ENCODE measurements around the gene CCL24.
"Not testable (repeated sequence)": the region's sequence is repeated elsewhere in the genome, so short reads cannot be mapped to it uniquely, and the experiment has no call there.

Gene CCL24

DNA sequence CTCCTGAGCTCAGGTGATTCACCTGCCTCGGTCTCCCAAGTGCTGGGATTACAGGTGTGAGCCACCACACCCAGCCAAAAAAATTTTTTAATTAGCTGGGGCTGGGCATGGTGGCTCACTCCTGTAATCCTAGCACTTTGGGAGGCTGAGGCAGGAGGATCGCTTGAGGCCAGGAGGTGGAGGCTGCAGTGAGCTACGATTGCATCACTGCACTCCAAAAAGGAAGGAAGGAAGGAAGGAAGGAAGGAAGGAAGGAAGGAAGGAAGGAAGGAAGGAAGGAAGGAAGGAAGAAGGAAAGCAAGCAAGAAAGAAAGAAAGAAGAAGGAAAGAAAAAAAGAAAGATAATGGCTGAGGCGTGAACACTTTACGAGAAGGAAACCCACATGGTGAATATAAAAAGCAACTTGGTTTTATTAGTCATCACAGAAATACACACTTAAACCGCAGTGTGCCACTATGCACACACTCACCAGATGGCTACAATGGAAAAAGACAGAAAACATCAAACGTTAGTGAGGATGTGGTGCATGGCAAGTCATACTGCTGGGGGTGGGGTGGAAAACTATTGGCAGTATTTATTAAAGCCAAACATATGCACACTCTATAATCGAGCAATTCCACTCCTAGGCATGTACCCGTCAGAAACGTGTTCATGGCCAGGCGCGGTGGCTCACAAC lies 37.2 kb downstream of the CCL24 start:
- TF ChIP-seq ZNF274 (IDR thresholded peaks at IDR 0.05; ENCODE audit: low read depth, low read length) = no peak

DNA sequence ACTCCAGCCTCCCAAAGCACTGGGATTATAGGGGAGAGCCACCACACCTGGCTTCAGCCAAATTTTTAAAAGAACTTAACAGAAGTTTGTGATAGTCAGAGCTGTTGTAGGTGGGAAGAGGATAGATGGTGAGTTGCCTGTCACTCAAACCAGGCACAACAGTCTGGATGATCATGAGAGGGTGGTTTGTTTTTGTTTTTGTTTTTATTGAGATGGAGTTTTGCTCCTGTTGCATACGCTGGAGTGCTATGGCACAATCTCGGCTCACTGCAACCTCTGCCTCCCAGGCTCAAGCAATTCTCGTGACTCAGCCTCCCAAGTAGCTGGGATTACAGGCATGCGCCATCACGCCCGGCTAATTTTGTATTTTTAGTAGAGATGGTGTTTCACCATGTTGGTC lies 39.6 kb downstream of the CCL24 start:
- H3K4me3 ChIP-seq (ENCODE audit: low read length) = not testable (repeated sequence)

More for the DNA sequence above, 37.2 kb downstream of the CCL24 start:
- H3K4me3 ChIP-seq (ENCODE audit: low read length) = no peak overlapping the region

DNA sequence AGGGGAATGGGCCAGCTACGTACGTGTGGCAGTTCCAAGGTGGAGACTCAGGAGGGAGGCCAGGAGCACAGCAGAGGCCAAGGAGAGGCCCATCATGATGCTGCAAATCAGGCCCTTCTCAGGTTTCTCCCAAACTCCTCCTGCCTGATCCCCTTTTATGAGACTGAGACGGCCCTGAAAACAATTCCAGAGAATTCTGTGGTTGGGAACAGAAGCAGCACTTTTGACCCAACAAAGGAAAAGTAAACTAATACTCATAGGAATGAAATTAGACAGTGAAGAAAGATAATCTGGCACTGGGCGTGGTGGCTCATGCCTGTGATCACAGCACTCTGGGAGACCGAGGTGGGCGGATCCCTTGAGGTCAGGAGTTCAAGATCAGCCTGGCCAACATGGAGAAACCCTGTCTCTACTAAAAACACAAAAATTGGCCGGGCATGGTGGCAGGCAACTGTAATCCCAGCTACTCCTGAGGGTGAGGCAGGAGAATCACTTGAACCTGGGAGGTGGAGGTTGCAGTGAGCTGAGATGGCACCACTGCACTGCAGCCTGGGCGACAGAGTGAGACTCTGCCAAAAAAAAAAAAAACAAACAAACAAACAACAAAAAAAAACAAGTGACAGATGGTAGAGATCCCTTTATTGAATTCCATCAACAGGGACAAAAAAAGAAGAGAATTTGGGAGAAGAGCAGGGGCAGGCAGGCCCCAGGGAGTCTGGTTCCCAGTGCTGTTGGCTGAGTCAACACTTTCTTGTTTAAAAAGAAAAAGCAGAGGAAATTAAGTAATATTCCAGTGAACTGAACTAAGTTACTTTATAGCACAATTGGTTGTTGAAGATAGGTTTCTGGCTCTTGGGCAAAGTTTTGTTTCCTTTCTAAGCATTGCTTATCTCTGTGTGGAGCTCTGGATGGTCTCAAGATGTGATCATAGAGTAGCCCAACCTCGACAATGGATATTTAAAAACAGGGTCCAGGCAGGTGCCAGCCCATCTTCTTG lies 41.2 kb downstream of the CCL24 start, which contains the start of gene CCL26:
TSS of gene CCL26 (minus strand) at position 131 of the 997 bp plus-strand sequence. CDS start at position 96, 35 bp downstream.
- H3K4me3 ChIP-seq (ENCODE audit: low read length) = no peak within 1 kb of the TSS
- no peak for TF ChIP-seq ZNF274 (IDR thresholded peaks at IDR 0.05; ENCODE audit: low read depth, low read length)

DNA sequence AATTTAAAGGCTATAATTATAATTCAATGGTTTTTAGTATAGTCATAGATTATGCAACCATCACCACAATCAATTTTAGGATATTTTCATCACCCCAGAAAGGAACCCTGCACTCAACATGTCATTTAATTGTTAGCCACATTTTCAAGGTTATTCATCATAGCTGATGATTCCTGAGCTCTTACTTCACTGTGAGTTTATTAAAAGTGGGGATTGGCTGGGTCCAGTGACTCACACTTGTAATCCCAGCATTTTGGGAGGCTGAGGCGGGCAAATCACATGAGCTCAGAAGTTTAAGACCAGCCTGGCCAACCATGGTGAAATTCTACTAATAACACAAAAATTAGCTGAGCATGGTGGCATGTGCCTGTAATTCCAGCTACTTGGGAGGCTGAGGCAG lies 42.4 kb downstream of the CCL24 start:
- no peak overlapping the region for H3K4me3 ChIP-seq (ENCODE audit: low read length)
- no peak for TF ChIP-seq ZNF274 (IDR thresholded peaks at IDR 0.05; ENCODE audit: low read depth, low read length)

DNA sequence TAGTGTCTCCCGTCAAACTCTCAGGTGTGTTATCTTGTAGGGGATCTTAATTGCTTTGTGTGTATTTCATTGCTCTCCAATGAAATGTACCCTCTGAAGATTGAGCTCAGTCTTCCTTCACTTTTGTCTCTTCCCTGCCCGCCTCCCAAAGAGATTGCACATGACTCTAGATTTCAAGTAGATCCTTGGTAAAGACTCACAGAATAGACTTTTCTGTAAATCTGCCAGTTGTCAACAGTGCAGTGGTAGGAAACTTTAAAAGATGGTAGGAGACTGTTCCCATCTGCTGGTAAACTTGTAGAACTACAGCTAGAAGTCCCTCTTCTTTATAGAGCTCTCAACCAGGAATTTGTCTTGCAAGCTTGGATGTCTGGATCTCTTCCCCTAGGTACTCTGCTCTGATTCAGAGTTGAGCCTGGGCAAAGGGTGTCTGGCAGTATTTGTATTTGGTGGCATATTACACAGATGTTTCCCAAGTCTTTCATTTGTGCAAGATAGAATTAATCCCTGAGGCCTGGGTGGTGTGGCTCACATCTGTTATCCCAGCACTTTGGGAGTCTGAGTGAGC lies 51.2 kb downstream of the CCL24 start:
- no peak overlapping the region for H3K4me3 ChIP-seq (ENCODE audit: low read length)
- no peak for TF ChIP-seq ZNF274 (IDR thresholded peaks at IDR 0.05; ENCODE audit: low read depth, low read length)

DNA sequence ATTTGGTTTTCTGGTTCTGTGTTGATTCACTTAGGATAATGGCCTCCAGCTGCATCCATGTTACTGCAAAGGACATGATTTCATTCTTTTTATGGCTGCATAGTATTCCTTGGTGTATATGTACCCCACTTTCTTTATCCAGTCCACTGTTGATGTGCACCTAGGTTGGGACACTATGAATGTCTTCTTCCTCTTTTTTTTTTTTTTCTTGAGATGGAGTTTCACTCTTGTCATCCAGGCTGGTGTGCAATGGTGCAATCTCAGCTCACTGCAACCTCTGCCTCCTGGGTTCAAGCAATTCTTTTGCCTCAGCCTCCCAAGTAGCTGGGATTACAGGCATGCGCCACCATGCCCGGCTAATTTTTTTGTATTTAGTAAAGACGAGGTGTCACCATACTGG lies 51.8 kb downstream of the CCL24 start:
- not testable (repeated sequence) for H3K4me3 ChIP-seq (ENCODE audit: low read length)
